B cell (primary cell): ENCODE data around the gene TOX2.

Experiments used
- EZH2 ChIP-seq: IDR thresholded peaks from 2 replicates; pipeline ENCODE4 v1.6.1; 2012; ENCODE audit warnings: borderline replicate concordance, low read depth, mild to moderate bottlenecking, moderate library complexity, low read length; ENCODE audit not compliant: insufficient read depth, poor library complexity, severe bottlenecking
- TF ChIP-seq, protein P1 (sequence below): fragments of 200-600 bp; IDR thresholded peaks from one replicate; pipeline ENCODE4 v1.8.0; 2022; ENCODE audit warnings: antibody characterized with exemption, mild to moderate bottlenecking

GRCh38 chr20:43941476-43942200 is 27.0 kb downstream of the TOX2 start:
- TF ChIP-seq, protein P1, sequence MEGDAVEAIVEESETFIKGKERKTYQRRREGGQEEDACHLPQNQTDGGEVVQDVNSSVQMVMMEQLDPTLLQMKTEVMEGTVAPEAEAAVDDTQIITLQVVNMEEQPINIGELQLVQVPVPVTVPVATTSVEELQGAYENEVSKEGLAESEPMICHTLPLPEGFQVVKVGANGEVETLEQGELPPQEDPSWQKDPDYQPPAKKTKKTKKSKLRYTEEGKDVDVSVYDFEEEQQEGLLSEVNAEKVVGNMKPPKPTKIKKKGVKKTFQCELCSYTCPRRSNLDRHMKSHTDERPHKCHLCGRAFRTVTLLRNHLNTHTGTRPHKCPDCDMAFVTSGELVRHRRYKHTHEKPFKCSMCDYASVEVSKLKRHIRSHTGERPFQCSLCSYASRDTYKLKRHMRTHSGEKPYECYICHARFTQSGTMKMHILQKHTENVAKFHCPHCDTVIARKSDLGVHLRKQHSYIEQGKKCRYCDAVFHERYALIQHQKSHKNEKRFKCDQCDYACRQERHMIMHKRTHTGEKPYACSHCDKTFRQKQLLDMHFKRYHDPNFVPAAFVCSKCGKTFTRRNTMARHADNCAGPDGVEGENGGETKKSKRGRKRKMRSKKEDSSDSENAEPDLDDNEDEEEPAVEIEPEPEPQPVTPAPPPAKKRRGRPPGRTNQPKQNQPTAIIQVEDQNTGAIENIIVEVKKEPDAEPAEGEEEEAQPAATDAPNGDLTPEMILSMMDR = no peak
- TF ChIP-seq EZH2 = no peak
